Lower leg skin (tissue), 3 donors: ENCODE results near the gene EIF3CL.
"Not testable (repeated sequence)": the region's sequence is repeated elsewhere in the genome, so short reads cannot be mapped to it uniquely, and the experiment has no call there.

Source experiments
- POLR2A ChIP-seq, 2 donors: fragments of 450-650 bp; IDR thresholded peaks; one replicate each; pipeline ENCODE4 v1.6.1; 2016 to 2017; ENCODE audit warnings: antibody characterized with exemption in 2 of 2, mild to moderate bottlenecking in 1 of 2, moderate library complexity in 1 of 2
- TF ChIP-seq, protein P1 (sequence below), 3 donors: fragments of 450-650 bp; IDR thresholded peaks; one replicate each; pipeline ENCODE4 v1.5.1; 2016; ENCODE audit warnings: antibody characterized with exemption in 3 of 3, mild to moderate bottlenecking in 3 of 3, moderate library complexity in 2 of 3

DNA sequence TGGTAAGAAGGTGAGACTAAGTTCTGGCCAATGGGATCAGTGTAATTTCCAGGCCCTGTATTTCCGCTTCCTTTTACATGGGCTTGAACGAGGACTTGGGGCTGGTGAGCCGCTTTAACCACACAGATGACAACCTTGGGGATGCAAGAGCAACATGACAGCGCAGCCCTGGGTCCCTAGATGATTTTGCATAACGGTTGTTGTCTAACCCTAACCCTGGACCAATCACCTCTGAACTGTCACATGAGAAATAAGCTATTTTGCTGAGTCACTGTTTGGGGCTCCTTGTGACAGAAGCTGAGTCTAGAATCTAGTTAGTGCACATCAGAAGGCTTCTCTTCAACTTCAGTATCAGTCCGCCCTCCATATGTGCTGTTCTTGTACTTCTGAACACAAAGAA, 43.4 kb upstream of the EIF3CL start:
- TF ChIP-seq, protein P1, sequence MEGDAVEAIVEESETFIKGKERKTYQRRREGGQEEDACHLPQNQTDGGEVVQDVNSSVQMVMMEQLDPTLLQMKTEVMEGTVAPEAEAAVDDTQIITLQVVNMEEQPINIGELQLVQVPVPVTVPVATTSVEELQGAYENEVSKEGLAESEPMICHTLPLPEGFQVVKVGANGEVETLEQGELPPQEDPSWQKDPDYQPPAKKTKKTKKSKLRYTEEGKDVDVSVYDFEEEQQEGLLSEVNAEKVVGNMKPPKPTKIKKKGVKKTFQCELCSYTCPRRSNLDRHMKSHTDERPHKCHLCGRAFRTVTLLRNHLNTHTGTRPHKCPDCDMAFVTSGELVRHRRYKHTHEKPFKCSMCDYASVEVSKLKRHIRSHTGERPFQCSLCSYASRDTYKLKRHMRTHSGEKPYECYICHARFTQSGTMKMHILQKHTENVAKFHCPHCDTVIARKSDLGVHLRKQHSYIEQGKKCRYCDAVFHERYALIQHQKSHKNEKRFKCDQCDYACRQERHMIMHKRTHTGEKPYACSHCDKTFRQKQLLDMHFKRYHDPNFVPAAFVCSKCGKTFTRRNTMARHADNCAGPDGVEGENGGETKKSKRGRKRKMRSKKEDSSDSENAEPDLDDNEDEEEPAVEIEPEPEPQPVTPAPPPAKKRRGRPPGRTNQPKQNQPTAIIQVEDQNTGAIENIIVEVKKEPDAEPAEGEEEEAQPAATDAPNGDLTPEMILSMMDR (IDR thresholded peaks at IDR 0.05): not testable (repeated sequence)
- not testable (repeated sequence) for TF ChIP-seq POLR2A (IDR thresholded peaks at IDR 0.05)
